Erythroblast (primary cell): ENCODE data around the gene ACSL3.

ENCODE experiments used
- GATA1 ChIP-seq: IDR thresholded peaks from 2 replicates; pipeline ENCODE4 v1.6.1; 2011; ENCODE audit warnings: low read depth, mild to moderate bottlenecking, control low read depth, low read length, moderate library complexity
- POLR2A ChIP-seq: IDR thresholded peaks from 2 replicates; pipeline ENCODE4 v1.6.1; 2011; ENCODE audit warnings: mild to moderate bottlenecking, low read length

- no peak for TF ChIP-seq POLR2A
- no peak for TF ChIP-seq GATA1
These were observed 25.0 kb upstream of the ACSL3 start for GRCh38 chr2:222835823-222836151.
